HEK293T (cell line): ENCODE results near the gene CUX1.

Experiments
- ARNT ChIP-seq: fragments of 450-650 bp; IDR thresholded peaks from 2 replicates; pipeline ENCODE4 v1.6.1; 2017; ENCODE audit warnings: mild to moderate bottlenecking
- BHLHE40 ChIP-seq: fragments of 450-650 bp; IDR thresholded peaks from 2 replicates; pipeline ENCODE4 v1.6.1; 2016; ENCODE audit warnings: mild to moderate bottlenecking, moderate library complexity, borderline replicate concordance
- ELF4 ChIP-seq: fragments of 450-650 bp; IDR thresholded peaks from 2 replicates; pipeline ENCODE4 v1.6.1; 2017; ENCODE audit warnings: antibody characterized with exemption
- FOXA1 ChIP-seq: fragments of 450-650 bp; IDR thresholded peaks from 2 replicates; pipeline ENCODE4 v1.6.1; 2016; ENCODE audit warnings: mild to moderate bottlenecking
- FOXM1 ChIP-seq: fragments of 450-650 bp; IDR thresholded peaks from 2 replicates; pipeline ENCODE4 v1.6.1; 2017; ENCODE audit warnings: mild to moderate bottlenecking, borderline replicate concordance
- HDGF ChIP-seq: fragments of 450-650 bp; IDR thresholded peaks from 2 replicates; pipeline ENCODE4 v1.6.1; 2017; ENCODE audit warnings: antibody characterized with exemption, borderline replicate concordance
- L3MBTL2 ChIP-seq: fragments of 450-650 bp; conservative IDR thresholded peaks from 2 replicates; pipeline ENCODE4 v1.6.1; 2016; ENCODE audit warnings: mild to moderate bottlenecking
- SP1 ChIP-seq: fragments of 450-650 bp; IDR thresholded peaks from 2 replicates; pipeline ENCODE4 v1.6.1; 2017
- SUZ12 ChIP-seq: fragments of 450-650 bp; IDR thresholded peaks from 2 replicates; pipeline ENCODE4 v1.6.1; 2016; ENCODE audit warnings: mild to moderate bottlenecking
- TARDBP ChIP-seq: fragments of 450-650 bp; IDR thresholded peaks from 2 replicates; pipeline ENCODE4 v1.6.1; 2016

GRCh38 chr7:102291916-102292267 is 474.5 kb downstream of the CUX1 start:
- TF ChIP-seq TARDBP (no peak), FOXA1 (no peak), ARNT (no peak), ELF4 (no peak), SP1 (no peak), BHLHE40 (no peak), SUZ12 (no peak), L3MBTL2 (no peak), HDGF (no peak), FOXM1 (no peak)
